Measurements from ENCODE around the gene ITGB3BP. TPM values are rescaled to one million over a fixed set of nuclear protein-coding genes. Genes with fewer than 3 reads are reported as not detected.
A peak's percentile ranks its signal among the peaks of the same experiment; 100 is the strongest.

ITGB3BP gene
- total and polyA plus RNA-seq, 2 of the 4 experiments (the other 2 are of a cell fraction), result 8.1 to 11.9 TPM

GRCh38 chr1:63532727-63533126, 9.7 kb upstream of the ITGB3BP start:
- H3K9me3 ChIP-seq (ENCODE audit: control insufficient read depth, insufficient read depth, low read length), result no peaks in the 10 kb centered on the region
- H3K4ac ChIP-seq (ENCODE audit: low read depth, low read length), result no peak overlapping the region
- H3K27ac ChIP-seq (ENCODE audit: insufficient read depth, low read length), result no peak overlapping the region
- no peaks in the 10 kb centered on the region; the same call in 1 of the 2 replicates for H3K36me3 ChIP-seq (ENCODE audit: control insufficient read depth, insufficient read depth, low read length)
- dilution Hi-C loops (cut with HindIII; ENCODE audit: low sequenced_read_pairs, unreplicated experiment), result no loop called here
- BruUV-seq (replicated peaks), result no TSS peak
- H3K4me2 ChIP-seq (ENCODE audit: low read depth, low read length), result no peak overlapping the region
- H3K4me1 ChIP-seq (ENCODE audit: control insufficient read depth, insufficient read depth, low read length), result peaks cover 1% of the 10 kb centered on the region; the same call in 1 of the 2 replicates
- H3K9ac ChIP-seq (ENCODE audit: low read depth, low read length), result no peak overlapping the region
- no peak overlapping the region for H2BK5ac ChIP-seq (ENCODE audit: low read depth, low read length, poor library complexity, severe bottlenecking)
- CTCF ChIA-PET, result interaction anchor here (0.7 kb wide), 1 partner anchor 10 kb away, joined by 3 read pairs; the partner anchor contains the start of genes EFCAB7 and ITGB3BP
- H3K79me1 ChIP-seq (ENCODE audit: low read depth in 1 of 2, low read length in 2 of 2), result no peaks in the 10 kb centered on the region
- H2AFZ ChIP-seq (replicated peaks; ENCODE audit: low read length, poor library complexity), result no peak overlapping the region
- H2BK20ac ChIP-seq (ENCODE audit: low read depth, low read length), result no peak overlapping the region
- no peak overlapping the region for H4K91ac ChIP-seq (ENCODE audit: insufficient read depth, low read depth, low read length)
- DNase-seq, result no peak
- TF ChIP-seq MAZ (IDR thresholded peaks at IDR 0.05; ENCODE audit: borderline replicate concordance, low read depth, low read length), result no peak
- peak; percentile 71 for TF ChIP-seq MAFK (IDR thresholded peaks at IDR 0.05; ENCODE audit: low read depth, low read length)
- in situ Hi-C loops (cut with MboI; ENCODE audit: low sequenced_read_pairs), result loop anchor here (25.0 kb wide), 1 partner anchor 695 kb away; no protein-coding TSS in a partner anchor
- H3K27me3 ChIP-seq (ENCODE audit: control insufficient read depth, insufficient read depth, low read length), result no peaks in the 10 kb centered on the region
- no peak overlapping the region for H2BK120ac ChIP-seq (ENCODE audit: low read depth, low read length)
- no peak overlapping the region for H2AK5ac ChIP-seq (ENCODE audit: low read depth, low read length)
- no peak overlapping the region for H3K56ac ChIP-seq (ENCODE audit: extremely low read depth, insufficient read depth, low read length)
- WGBS, 2 experiments (ENCODE audit: extremely low coverage in 2 of 2, insufficient read length in 1 of 2), result no CpG with 5 or more reads among the region's 1 CpG
- no peak overlapping the region for H4K8ac ChIP-seq (ENCODE audit: low read depth in 2 of 2, low read length in 2 of 2)
- no peaks in the 10 kb centered on the region for H3K9me1 ChIP-seq (ENCODE audit: insufficient read depth, low read length)
- H4K20me1 ChIP-seq (ENCODE audit: insufficient read depth, low read length), result no peaks in the 10 kb centered on the region
- intact Hi-C loops (cut with micrococcal nuclease), result loop anchor here (10.0 kb wide), 1 partner anchor 568 kb away; no protein-coding TSS in a partner anchor
- H3K4me3 ChIP-seq (ENCODE audit: insufficient read depth, low read depth, low read length), result no peak overlapping the region
- no peak overlapping the region for H2AK9ac ChIP-seq (replicated peaks; ENCODE audit: low read depth, low read length, poor library complexity)
- POLR2A ChIA-PET (ENCODE audit: unreplicated experiment), result no interaction called here
- H3K14ac ChIP-seq (replicated peaks; ENCODE audit: low read depth, low read length), result no peak overlapping the region
- no peak overlapping the region for H4K5ac ChIP-seq (ENCODE audit: low read depth, low read length)
- H3K18ac ChIP-seq (ENCODE audit: low read depth, low read length), result no peak overlapping the region
- no peak for ATAC-seq (ENCODE audit: low read depth)
- H3K23ac ChIP-seq (ENCODE audit: low read depth, low read length), result no peak overlapping the region
- no peak overlapping the region for H2BK15ac ChIP-seq (ENCODE audit: low read depth, low read length)
